Esophagus squamous epithelium (tissue), 4 donors: ENCODE results near the gene GADD45A.

Source experiments
- POLR2A ChIP-seq, 4 donors: fragments of 450-650 bp; IDR thresholded peaks; one replicate each; pipeline ENCODE4 v1.6.1; 2017; ENCODE audit warnings: antibody characterized with exemption in 4 of 4, mild to moderate bottlenecking in 4 of 4, moderate library complexity in 3 of 4
- TF ChIP-seq, protein P1 (sequence below), 6 experiments: fragments of 450-650 bp in 4 of 6; fragments of 200-600 bp in 2 of 6; sonication (generic) in 2 of 6; IDR thresholded peaks; one replicate each; pipeline ENCODE4 v1.5.1; 2016 to 2019; ENCODE audit warnings: antibody characterized with exemption in 6 of 6, mild to moderate bottlenecking in 4 of 6, moderate library complexity in 4 of 6

DNA sequence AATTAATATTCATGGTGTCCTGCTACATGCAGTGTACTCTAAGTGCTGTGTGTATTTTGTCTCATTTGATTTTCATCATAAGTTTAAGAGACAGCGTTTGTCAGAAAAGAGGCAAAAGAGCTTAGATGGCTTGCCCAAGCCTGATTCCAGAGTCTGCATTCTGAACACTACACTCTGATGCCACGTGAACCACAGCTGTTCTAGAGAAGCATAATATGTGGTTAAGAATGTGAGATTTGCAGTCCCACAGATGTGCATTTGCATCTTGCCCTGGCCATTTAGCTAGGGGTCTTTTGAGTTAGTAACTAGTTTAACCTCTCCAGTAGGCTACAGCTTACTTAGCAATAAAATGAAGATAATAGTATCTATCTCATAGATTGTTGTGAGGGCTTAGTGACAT, 9.2 kb upstream of the GADD45A start:
- no peak for TF ChIP-seq POLR2A (IDR thresholded peaks at IDR 0.05)
- TF ChIP-seq, protein P1, sequence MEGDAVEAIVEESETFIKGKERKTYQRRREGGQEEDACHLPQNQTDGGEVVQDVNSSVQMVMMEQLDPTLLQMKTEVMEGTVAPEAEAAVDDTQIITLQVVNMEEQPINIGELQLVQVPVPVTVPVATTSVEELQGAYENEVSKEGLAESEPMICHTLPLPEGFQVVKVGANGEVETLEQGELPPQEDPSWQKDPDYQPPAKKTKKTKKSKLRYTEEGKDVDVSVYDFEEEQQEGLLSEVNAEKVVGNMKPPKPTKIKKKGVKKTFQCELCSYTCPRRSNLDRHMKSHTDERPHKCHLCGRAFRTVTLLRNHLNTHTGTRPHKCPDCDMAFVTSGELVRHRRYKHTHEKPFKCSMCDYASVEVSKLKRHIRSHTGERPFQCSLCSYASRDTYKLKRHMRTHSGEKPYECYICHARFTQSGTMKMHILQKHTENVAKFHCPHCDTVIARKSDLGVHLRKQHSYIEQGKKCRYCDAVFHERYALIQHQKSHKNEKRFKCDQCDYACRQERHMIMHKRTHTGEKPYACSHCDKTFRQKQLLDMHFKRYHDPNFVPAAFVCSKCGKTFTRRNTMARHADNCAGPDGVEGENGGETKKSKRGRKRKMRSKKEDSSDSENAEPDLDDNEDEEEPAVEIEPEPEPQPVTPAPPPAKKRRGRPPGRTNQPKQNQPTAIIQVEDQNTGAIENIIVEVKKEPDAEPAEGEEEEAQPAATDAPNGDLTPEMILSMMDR (IDR thresholded peaks at IDR 0.05): no peak
